ENCODE measurements around the gene TMEM86A.

- no peak for TF ChIP-seq POLR2A (IDR thresholded peaks at IDR 0.05; ENCODE audit: control extremely low read depth in 1 of 2, low read depth in 2 of 2, low read length in 2 of 2)
- no peak for TF ChIP-seq CBX5 (IDR thresholded peaks at IDR 0.05; ENCODE audit: low read depth, low read length)
- no peak for TF ChIP-seq CTCF (IDR thresholded peaks at IDR 0.05; ENCODE audit: control extremely low read depth in 1 of 3, insufficient read depth in 1 of 3, low read depth in 1 of 3, low read length in 3 of 3)
- no peak for TF ChIP-seq TAF1 (IDR thresholded peaks at IDR 0.05; ENCODE audit: low read depth, low read length)
- no peak for TF ChIP-seq SIN3A (conservative IDR thresholded peaks at IDR 0.05 in 1 of 2, IDR thresholded peaks at IDR 0.05 in 1 of 2; ENCODE audit: low read depth in 1 of 2, low read length in 2 of 2)
- no peak for TF ChIP-seq KDM4A (IDR thresholded peaks at IDR 0.05; ENCODE audit: low read depth, low read length, severe bottlenecking)
- TF ChIP-seq RAD21 (IDR thresholded peaks at IDR 0.05 in 1 of 2, conservative IDR thresholded peaks at IDR 0.05 in 1 of 2; ENCODE audit: low read depth in 2 of 2, low read length in 2 of 2), result no peak
- TF ChIP-seq ZNF274 (IDR thresholded peaks at IDR 0.05; ENCODE audit: borderline replicate concordance, extremely low read depth, low read length), result no peak
- TF ChIP-seq TCF12 (IDR thresholded peaks at IDR 0.05; ENCODE audit: low read depth, low read length), result no peak
- TF ChIP-seq EP300 (IDR thresholded peaks at IDR 0.05; ENCODE audit: borderline replicate concordance in 1 of 2, low read depth in 2 of 2, low read length in 2 of 2), result no peak
- TF ChIP-seq GABPA (IDR thresholded peaks at IDR 0.05; ENCODE audit: borderline replicate concordance, insufficient read depth, low read length), result no peak
- no peak for TF ChIP-seq SP1 (IDR thresholded peaks at IDR 0.05; ENCODE audit: low read depth, low read length)
- TF ChIP-seq EZH2 (IDR thresholded peaks at IDR 0.05; ENCODE audit: low read depth, low read length, severe bottlenecking), result no peak
Observed at GRCh38 chr11:18728658-18729057, 30.1 kb downstream of the TMEM86A start.
